HG02763 (cell line): ENCODE results near the gene ING3.

Source experiments
- ATAC-seq: cut with Tn5 transposase; IDR thresholded peaks from one replicate; pipeline ENCODE4 v1.9.1; 2021; ENCODE audit warnings: mild to moderate bottlenecking, moderate library complexity; ENCODE audit not compliant: unreplicated experiment

The ING3 gene

GRCh38 chr7:120988591-120989256 is 38.1 kb downstream of the ING3 start, which contains the start of gene CPED1:
Gene CPED1, plus strand, starts transcription at chr7:120988711. Its CDS starts 911 bp downstream, at chr7:120989622.
- ATAC-seq: peak; percentile 41

GRCh38 chr7:120989257-120990220 is 39.0 kb downstream of the ING3 start:
- no peak for ATAC-seq

GRCh38 chr7:120990468-120991118 is 40.0 kb downstream of the ING3 start:
- ATAC-seq: no peak

GRCh38 chr7:120991161-120991560 is 40.6 kb downstream of the ING3 start:
- ATAC-seq: no peak

GRCh38 chr7:120991581-120991980 is 41.0 kb downstream of the ING3 start:
- ATAC-seq: no peak

GRCh38 chr7:120992272-120992964 is 41.8 kb downstream of the ING3 start:
- ATAC-seq: no peak

GRCh38 chr7:120992965-120993494 is 42.5 kb downstream of the ING3 start:
- no peak for ATAC-seq

GRCh38 chr7:120993553-120994191 is 43.1 kb downstream of the ING3 start:
- no peak for ATAC-seq

- ATAC-seq: no peak
Observed at GRCh38 chr7:120994512-120995410, 44.2 kb downstream of the ING3 start.

GRCh38 chr7:120995654-120996053 is 45.1 kb downstream of the ING3 start:
- no peak for ATAC-seq

- no peak for ATAC-seq
Observed at GRCh38 chr7:120996333-120996987, 45.9 kb downstream of the ING3 start.

- no peak for ATAC-seq
Observed at GRCh38 chr7:120996988-120997345, 46.4 kb downstream of the ING3 start.

- no peak for ATAC-seq
Observed at GRCh38 chr7:120997882-120998474, 47.4 kb downstream of the ING3 start.

- no peak for ATAC-seq
Observed at GRCh38 chr7:120998520-120998919, 47.9 kb downstream of the ING3 start.

- ATAC-seq: no peak
Observed at GRCh38 chr7:120998996-120999565, 48.5 kb downstream of the ING3 start.

- no peak for ATAC-seq
Observed at GRCh38 chr7:121000081-121000983, 49.8 kb downstream of the ING3 start.
